K562 (cell line): Measurements from ENCODE around the gene DENND6A. TPM values are rescaled to one million over a fixed set of nuclear protein-coding genes. Genes with fewer than 3 reads are reported as not detected.

Experiments
- ATAC-seq: fragments of 200-7000 bp; cut with Tn5 transposase; 3 replicates; pipeline ENCODE4 v1.9.1; 2020; ENCODE audit warnings: moderate library complexity
- BruUV-seq: library from RNA; stranded (reverse); fragments of 400-500 nt; replicated peaks from 2 replicates; lab custom pipeline; 2021; lab: Mats Ljungman, UMichigan
- CTCF ChIA-PET: fragments of 300-600 bp; formaldehyde crosslinking; extraction: SDS; loops from one replicate; lab custom pipeline; 2021; ENCODE audit warnings: low intra/inter-chr PET ratio; lab: Yijun Ruan, JAX
- POLR2A ChIA-PET: fragments of 300-600, 350-650 bp; sonication (Branson Sonifier 250); formaldehyde crosslinking; extraction: SDS; loops from one replicate; lab custom pipeline; 2021; ENCODE audit warnings: antibody characterized with exemption, inconsistent platforms; lab: Yijun Ruan, JAX
- DNase-seq, 4 experiments: peaks; one replicate each; pipeline versions ENCODE4 v3.0.0 to v3.0.0-alpha.2; 2011 to 2018; ENCODE audit warnings: low spot score in 3 of 4, mixed read lengths in 3 of 4; ENCODE audit errors: extremely low read depth in 1 of 4
- FAIRE-seq: peaks from 2 replicates; lab custom pipeline; 2011; peaks lifted over from hg19 to GRCh38; lab: Jason Lieb, UNC
- H2AFZ ChIP-seq: 2 replicates; pipeline ENCODE4 v1.6.0; 2011; ENCODE audit warnings: low read depth, low read length, control low read depth, inconsistent platforms
- H3K27ac ChIP-seq: fragments of 200-600 bp; 3 replicates; pipeline ENCODE4 v1.8.0; 2011; ENCODE audit warnings: low read depth, mild to moderate bottlenecking, control low read depth, inconsistent platforms, low read length, moderate library complexity, mixed read lengths; ENCODE audit errors: extremely low read depth
- H3K27me3 ChIP-seq, 2 experiments: fragments of 300-600 bp in 1 of 2; 2 replicates in 1 of 2; 3 replicates in 1 of 2; pipeline versions ENCODE4 v1.6.0 to v1.8.0; 2011; ENCODE audit warnings: inconsistent platforms in 2 of 2, low read length in 2 of 2, mild to moderate bottlenecking in 1 of 2, mixed read lengths in 1 of 2, moderate library complexity in 1 of 2; ENCODE audit not compliant: control insufficient read depth in 2 of 2, insufficient read depth in 2 of 2
- H3K36me3 ChIP-seq: fragments of 300-600 bp; 3 replicates; pipeline ENCODE4 v1.8.0; 2011; ENCODE audit warnings: mild to moderate bottlenecking, low read length, inconsistent platforms; ENCODE audit not compliant: control insufficient read depth, insufficient read depth
- H3K4me1 ChIP-seq, 2 experiments: fragments of 200-600 bp in 1 of 2; replicated peaks in 1 of 2; 2 replicates in 1 of 2; 3 replicates in 1 of 2; pipeline versions ENCODE4 v1.5.1 to v1.8.0; 2011; ENCODE audit warnings: inconsistent platforms in 2 of 2, low read length in 2 of 2, mild to moderate bottlenecking in 1 of 2, mixed read lengths in 1 of 2, moderate library complexity in 1 of 2; ENCODE audit not compliant: control insufficient read depth in 2 of 2, insufficient read depth in 2 of 2
- H3K4me2 ChIP-seq: 2 replicates; pipeline ENCODE4 v1.6.1; 2011; ENCODE audit warnings: low read length, control low read depth, inconsistent platforms, mixed read lengths; ENCODE audit not compliant: insufficient read depth
- H3K4me3 ChIP-seq: fragments of 200-600 bp; sonication (generic), shearing (Covaris generic); 2 replicates; pipeline ENCODE4 v1.5.1; 2016; ENCODE audit warnings: control low read depth, inconsistent platforms
- H3K79me2 ChIP-seq: fragments of 200-600 bp; 3 replicates; pipeline ENCODE4 v1.8.0; 2011; ENCODE audit warnings: low read length, inconsistent platforms; ENCODE audit not compliant: control insufficient read depth, insufficient read depth
- H3K9ac ChIP-seq, 2 experiments: 2 replicates each; pipeline versions ENCODE4 v1.6.0 to v1.6.1; 2011; ENCODE audit warnings: low read depth in 2 of 2, low read length in 2 of 2, control low read depth in 1 of 2, inconsistent platforms in 1 of 2, mild to moderate bottlenecking in 1 of 2, mixed read lengths in 1 of 2; ENCODE audit not compliant: insufficient read depth in 1 of 2
- H3K9me1 ChIP-seq: one replicate; pipeline ENCODE4 v1.6.0; 2011; ENCODE audit warnings: inconsistent platforms, mild to moderate bottlenecking, low read length, moderate library complexity; ENCODE audit not compliant: control insufficient read depth, insufficient read depth
- H3K9me3 ChIP-seq: replicated peaks from 2 replicates; pipeline ENCODE4 v1.5.1; 2011; ENCODE audit warnings: low read depth, low read length, inconsistent platforms; ENCODE audit not compliant: control insufficient read depth, insufficient read depth
- H4K20me1 ChIP-seq: replicated peaks from 2 replicates; pipeline ENCODE4 v1.6.1; 2011; ENCODE audit warnings: low read length, inconsistent platforms, mixed read lengths; ENCODE audit not compliant: control insufficient read depth, insufficient read depth
- BRCA1 ChIP-seq, 2 experiments: fragments of 450-650 bp in 1 of 2; sonication (generic) in 1 of 2; formaldehyde crosslinking in 1 of 2; IDR thresholded peaks; 2 replicates each; pipeline versions ENCODE4 v1.5.0 to v1.6.1; 2017 to 2020; ENCODE audit warnings: mild to moderate bottlenecking in 1 of 2, missing genetic modification reagents in 1 of 2
- NFE2L1 ChIP-seq: fragments of 450-650 bp; IDR thresholded peaks from 2 replicates; pipeline ENCODE4 v1.6.1; 2016; ENCODE audit warnings: missing genetic modification characterization, low read depth, mild to moderate bottlenecking, missing compliant biosample characterization, moderate library complexity, borderline replicate concordance
- NFIX ChIP-seq: fragments of 250-450 bp; sonication (Bioruptor Pico); IDR thresholded peaks from 2 replicates; pipeline ENCODE4 v1.4.0; 2020; ENCODE audit warnings: low read depth, mild to moderate bottlenecking, moderate library complexity
- RNF219 ChIP-seq: fragments of 250-450 bp; sonication (Bioruptor Pico); IDR thresholded peaks from 2 replicates; pipeline ENCODE4 v1.5.0; 2022; ENCODE audit warnings: mild to moderate bottlenecking
- SNIP1 ChIP-seq: fragments of 450-650 bp; IDR thresholded peaks from 2 replicates; pipeline ENCODE4 v1.7.1; 2017; ENCODE audit warnings: low read depth, mild to moderate bottlenecking
- ZBTB5 ChIP-seq: fragments of 450-650 bp; IDR thresholded peaks from 2 replicates; pipeline ENCODE4 v1.6.1; 2017; ENCODE audit warnings: antibody characterized with exemption
- ZNF217 ChIP-seq: sonication (generic); formaldehyde crosslinking; IDR thresholded peaks from 2 replicates; pipeline ENCODE4 v1.8.0; 2022; ENCODE audit warnings: mild to moderate bottlenecking, missing genetic modification reagents
- ZNF57 ChIP-seq: fragments of 450-650 bp; formaldehyde crosslinking; IDR thresholded peaks from 2 replicates; pipeline ENCODE4 v1.4.0; 2020; ENCODE audit warnings: mild to moderate bottlenecking, moderate library complexity
- ZNF592 ChIP-seq: fragments of 450-650 bp; IDR thresholded peaks from 2 replicates; pipeline ENCODE4 v1.6.1; 2017; ENCODE audit warnings: antibody characterized with exemption, mild to moderate bottlenecking
- in situ Hi-C: fragments of 300-500 bp; cut with MboI; formaldehyde crosslinking; loops from 4 replicates; pipeline ENCODE4 v1.15.0; 2018; ENCODE audit warnings: inconsistent platforms, mixed read lengths
- intact Hi-C: fragments of 100-400 bp; cut with micrococcal nuclease; formaldehyde crosslinking; loops from 2 replicates; pipeline ENCODE4 v1.14.2; 2022
- polyA plus RNA-seq, 8 experiments: library from polyadenylated mRNA; depleted of rRNA in 4 of 8; stranded (reverse) in 5 of 8; unstranded in 3 of 8; fragments of >200 nt; fragmentation: Nextera tagmentation in 2 of 8; fragmentation: Illumina TruSeq in 1 of 8; extraction: Ambion mirVana in 2 of 8; extraction: Trizol in 1 of 8; gene quantifications; 2 replicates each; pipeline versions ENCODE4 v1.2.1 to v1.2.3, GENCODE V29; 2011 to 2014; ENCODE audit warnings: inconsistent platforms in 1 of 8, missing spikeins in 1 of 8
- total RNA-seq, 7 experiments: library from RNA; depleted of rRNA in 6 of 7; stranded (reverse); fragments of >200 nt in 6 of 7; fragmentation: Illumina TruSeq in 2 of 7; extraction: Trizol in 2 of 7; gene quantifications; 2 replicates each; pipeline versions ENCODE4 v1.2.1 to v1.2.3, GENCODE V29; 2011 to 2021; ENCODE audit warnings: low replicate concordance in 1 of 7
- TF ChIP-seq, protein P1 (sequence below), 2 experiments: fragments of 250-450 bp in 1 of 2; fragments of 450-650 bp in 1 of 2; sonication (Bioruptor Pico) in 1 of 2; IDR thresholded peaks; 2 replicates each; pipeline versions ENCODE4 v1.6.1 to v1.8.0; 2016 to 2021; ENCODE audit warnings: mild to moderate bottlenecking in 2 of 2, moderate library complexity in 2 of 2, missing compliant biosample characterization in 1 of 2, missing genetic modification characterization in 1 of 2

Gene DENND6A
- total and polyA plus RNA-seq, 9 of the 15 experiments (the other 6 are each of a cell fraction or from before 2014, with no cell fraction given): 1.5 to 12.7 (median 7.1) TPM

GRCh38 chr3:57670543-57670942 lies 22.3 kb downstream of the DENND6A start:
- CTCF ChIA-PET: no interaction called here
- Histone ChIP-seq H3K9me3 (no peaks in the 10 kb centered on the region), H3K36me3 (peaks cover 15% of the 10 kb centered on the region; the same call in 2 of the 3 replicates), H3K4me3 (no peak overlapping the region), H4K20me1 (no peaks in the 10 kb centered on the region), H2AFZ (no peak overlapping the region), H3K9me1 (no peaks in the 10 kb centered on the region), H3K4me1 (peaks cover 0 to 7% of the 10 kb centered on the region in 2 experiments; a peak in 1 of 5 replicates), H3K27ac (no peak overlapping the region), H3K27me3 (no peaks in the 10 kb centered on the region), H3K79me2 (no peaks in the 10 kb centered on the region; the same call in 2 of the 3 replicates), H3K9ac (no peak overlapping the region), H3K4me2 (no peak overlapping the region)
- DNase-seq (no peak), FAIRE-seq (no peak), ATAC-seq (no peak)
- intact Hi-C loops (no loop called here), in situ Hi-C loops (no loop called here)
- POLR2A ChIA-PET: interaction anchor here (0.7 to 2.2 kb wide), 3 partner anchors 19 to 100 kb away, joined by 3 to 10 read pairs (median 6); partner anchors contain the start of gene DENND6A
- no TSS peak for BruUV-seq
- TF ChIP-seq ZNF57 (CRISPR knock-in tag) (no peak), SNIP1 (no peak), NFE2L1 (tag) (no peak), ZBTB5 (no peak), ZNF592 (no peak), ZNF217 (CRISPR knock-in tag) (no peak), BRCA1 (IDR thresholded peaks at IDR 0.05) (no peak), BRCA1 (CRISPR knock-in tag; IDR thresholded peaks at IDR 0.05) (no peak), RNF219 (CRISPR knock-in tag) (no peak), NFIX (no peak)
- TF ChIP-seq, protein P1, sequence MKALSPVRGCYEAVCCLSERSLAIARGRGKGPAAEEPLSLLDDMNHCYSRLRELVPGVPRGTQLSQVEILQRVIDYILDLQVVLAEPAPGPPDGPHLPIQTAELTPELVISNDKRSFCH (CRISPR knock-in tag; IDR thresholded peaks at IDR 0.05): no peak
- TF ChIP-seq, protein P1 (tag; IDR thresholded peaks at IDR 0.05): no peak
